Uterus (tissue), 2 donors: ENCODE data around the gene BRD7.

ENCODE experiments used
- CTCF ChIP-seq, 4 experiments: fragments of 200-600 bp in 2 of 4; fragments of 450-650 bp in 2 of 4; sonication (generic) in 2 of 4; IDR thresholded peaks; one replicate each; pipeline ENCODE4 v1.5.1; 2016 to 2019; ENCODE audit warnings: antibody characterized with exemption in 4 of 4, mild to moderate bottlenecking in 2 of 4, moderate library complexity in 1 of 4
- POLR2A ChIP-seq, 2 donors: fragments of 450-650 bp; IDR thresholded peaks; one replicate each; pipeline ENCODE4 v1.6.1; 2016; ENCODE audit warnings: antibody characterized with exemption in 2 of 2, mild to moderate bottlenecking in 1 of 2, moderate library complexity in 1 of 2

GRCh38 chr16:50388496-50388895 lies 19.7 kb upstream of the BRD7 start:
- TF ChIP-seq POLR2A (IDR thresholded peaks at IDR 0.05): no peak
- no peak for TF ChIP-seq CTCF (IDR thresholded peaks at IDR 0.05)
